ENCODE measurements around the gene DLX2. TPM values are rescaled to one million over a fixed set of nuclear protein-coding genes. Genes with fewer than 3 reads are reported as not detected.

Gene DLX2
- total and polyA plus RNA-seq, 2 donors (not counting 3 experiments of a cell fraction or from before 2014, with no cell fraction given) = not detected

DNA sequence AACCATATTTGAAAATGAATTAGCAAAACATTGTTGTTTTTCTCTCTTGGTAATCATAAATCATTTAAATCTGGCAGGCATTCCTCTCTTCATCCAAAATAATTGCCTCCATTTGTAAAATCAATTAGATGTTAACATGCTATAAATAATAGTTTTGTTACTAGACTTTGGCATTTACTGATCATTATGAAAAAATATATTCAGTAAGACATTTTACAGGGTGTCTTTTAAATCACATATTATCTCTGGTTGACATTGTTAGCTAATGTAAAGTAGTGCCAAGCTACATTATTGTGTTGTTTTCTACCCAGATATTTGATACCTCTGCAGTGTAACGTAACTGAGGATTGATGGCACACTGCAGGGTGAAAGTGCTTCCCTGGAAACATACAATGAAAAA is 49.2 kb downstream of the DLX2 start:
- POLR2A ChIA-PET = no interaction called here
- no peak overlapping the region for H3K4me3 ChIP-seq (replicated peaks in 1 of 3; ENCODE audit: insufficient read depth in 1 of 3, low read depth in 1 of 3, low read length in 3 of 3)
- no peaks in the 10 kb centered on the region for H3K9me1 ChIP-seq (replicated peaks; ENCODE audit: control insufficient read depth, extremely low read depth, insufficient read depth, low read length)
- no peaks in the 10 kb centered on the region for H3K79me2 ChIP-seq (ENCODE audit: control insufficient read depth, insufficient read depth, low read length)
- no peaks in the 10 kb centered on the region for H3K36me3 ChIP-seq (ENCODE audit: control insufficient read depth in 2 of 2, extremely low read depth in 1 of 2, insufficient read depth in 2 of 2, low read length in 2 of 2)
- FAIRE-seq (no peak), DNase-seq (ENCODE audit: low read depth, low spot score) (no peak)
- BruUV-seq (replicated peaks) = no TSS peak
- H4K20me1 ChIP-seq (replicated peaks; ENCODE audit: control insufficient read depth, extremely low read depth, insufficient read depth, low read length) = no peaks in the 10 kb centered on the region
- no peak overlapping the region for H3K9ac ChIP-seq (replicated peaks; ENCODE audit: extremely low read depth, insufficient read depth, low read length)
- no peaks in the 10 kb centered on the region for H3K9me3 ChIP-seq (replicated peaks; ENCODE audit: control insufficient read depth, insufficient read depth, low read length)
- intact Hi-C loops (cut with micrococcal nuclease) (loop anchor here (5.0 kb wide), 1 partner anchor 91 kb away; no protein-coding TSS in a partner anchor), dilution Hi-C loops (cut with MboI; ENCODE audit: extremely low pct_ligation_motif_present, low sequenced_read_pairs) (no loop called here)
- TF ChIP-seq, protein P1, sequence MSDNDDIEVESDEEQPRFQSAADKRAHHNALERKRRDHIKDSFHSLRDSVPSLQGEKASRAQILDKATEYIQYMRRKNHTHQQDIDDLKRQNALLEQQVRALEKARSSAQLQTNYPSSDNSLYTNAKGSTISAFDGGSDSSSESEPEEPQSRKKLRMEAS (IDR thresholded peaks at IDR 0.05; ENCODE audit: insufficient read depth, insufficient read length) = no peak
- TF ChIP-seq MYC (IDR thresholded peaks at IDR 0.05; ENCODE audit: low read depth, low read length) (no peak), GATA2 (IDR thresholded peaks at IDR 0.05; ENCODE audit: insufficient read depth, insufficient read length, low read depth, low read length) (no peak), POLR2AphosphoS5 (IDR thresholded peaks at IDR 0.05; ENCODE audit: insufficient read depth, low read depth, low read length) (no peak), JUN (IDR thresholded peaks at IDR 0.05; ENCODE audit: borderline replicate concordance, insufficient read depth, insufficient read length, low read depth) (no peak), FOS (IDR thresholded peaks at IDR 0.05; ENCODE audit: borderline replicate concordance, insufficient read depth, low read length) (no peak), POLR2A (IDR thresholded peaks at IDR 0.05; ENCODE audit: low read depth, low read length) (no peak), EZH2 (IDR thresholded peaks at IDR 0.05; ENCODE audit: borderline replicate concordance, low read depth, low read length, severe bottlenecking) (no peak)
- TF ChIP-seq, protein P2, sequence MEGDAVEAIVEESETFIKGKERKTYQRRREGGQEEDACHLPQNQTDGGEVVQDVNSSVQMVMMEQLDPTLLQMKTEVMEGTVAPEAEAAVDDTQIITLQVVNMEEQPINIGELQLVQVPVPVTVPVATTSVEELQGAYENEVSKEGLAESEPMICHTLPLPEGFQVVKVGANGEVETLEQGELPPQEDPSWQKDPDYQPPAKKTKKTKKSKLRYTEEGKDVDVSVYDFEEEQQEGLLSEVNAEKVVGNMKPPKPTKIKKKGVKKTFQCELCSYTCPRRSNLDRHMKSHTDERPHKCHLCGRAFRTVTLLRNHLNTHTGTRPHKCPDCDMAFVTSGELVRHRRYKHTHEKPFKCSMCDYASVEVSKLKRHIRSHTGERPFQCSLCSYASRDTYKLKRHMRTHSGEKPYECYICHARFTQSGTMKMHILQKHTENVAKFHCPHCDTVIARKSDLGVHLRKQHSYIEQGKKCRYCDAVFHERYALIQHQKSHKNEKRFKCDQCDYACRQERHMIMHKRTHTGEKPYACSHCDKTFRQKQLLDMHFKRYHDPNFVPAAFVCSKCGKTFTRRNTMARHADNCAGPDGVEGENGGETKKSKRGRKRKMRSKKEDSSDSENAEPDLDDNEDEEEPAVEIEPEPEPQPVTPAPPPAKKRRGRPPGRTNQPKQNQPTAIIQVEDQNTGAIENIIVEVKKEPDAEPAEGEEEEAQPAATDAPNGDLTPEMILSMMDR (IDR thresholded peaks at IDR 0.05; ENCODE audit: extremely low read depth in 1 of 2, insufficient read depth in 1 of 2, low read depth in 1 of 2, low read length in 2 of 2) = no peak
- no peak overlapping the region for H3K4me2 ChIP-seq (ENCODE audit: insufficient read depth, low read length)
- CTCF ChIA-PET = interaction anchor here (1.9 to 2.3 kb wide), 2 partner anchors 9 to 15 kb away, joined by 6 to 9 read pairs; no protein-coding TSS in a partner anchor
- H2AFZ ChIP-seq (ENCODE audit: low read depth, low read length) = no peak overlapping the region
- no peaks in the 10 kb centered on the region for H3K27me3 ChIP-seq (ENCODE audit: control insufficient read depth in 2 of 2, insufficient read depth in 2 of 2, low read length in 2 of 2)
- peaks cover 10% of the 10 kb centered on the region for H3K4me1 ChIP-seq (ENCODE audit: control insufficient read depth, extremely low read depth, insufficient read depth, low read length)
- no peak overlapping the region for H3K27ac ChIP-seq (ENCODE audit: insufficient read depth, low read depth, low read length)
